Fibroblast of pulmonary artery (primary cell): ENCODE measurements around the gene PGM2L1.

Experiments
- DNase-seq: peaks from one replicate; pipeline ENCODE4 v3.0.0-alpha.2; 2010; ENCODE audit warnings: low read depth
- H3K4me3 ChIP-seq: replicated peaks from 2 replicates; pipeline ENCODE4 v1.5.1; 2011; ENCODE audit warnings: low read depth, mild to moderate bottlenecking, control low read depth, low read length, moderate library complexity
- TF ChIP-seq, protein P1 (sequence below): IDR thresholded peaks from 2 replicates; pipeline ENCODE4 v1.5.1; 2011; ENCODE audit warnings: mild to moderate bottlenecking, control low read depth, low read length, inconsistent platforms; ENCODE audit errors: missing control alignments

Gene PGM2L1

DNA sequence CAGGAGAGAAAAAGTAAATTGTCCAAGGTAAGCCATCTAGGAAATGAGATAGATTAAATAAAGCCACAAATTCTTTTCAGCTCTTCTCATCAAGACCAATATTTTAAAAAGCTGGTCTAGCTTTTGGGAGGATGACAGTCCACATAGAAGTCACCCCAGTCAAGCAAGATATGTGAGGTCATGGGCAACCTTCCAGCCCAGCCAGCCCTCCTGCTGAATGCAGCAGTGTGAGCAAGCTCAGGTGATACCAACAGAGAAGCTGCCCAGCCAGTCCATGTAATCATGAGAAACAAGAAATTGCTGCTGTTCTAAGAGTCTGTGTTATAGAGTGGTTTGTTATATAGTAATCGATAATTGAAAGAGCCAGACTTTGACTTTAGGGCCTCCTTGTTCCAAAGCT lies 40.4 kb upstream of the PGM2L1 start:
- TF ChIP-seq, protein P1, sequence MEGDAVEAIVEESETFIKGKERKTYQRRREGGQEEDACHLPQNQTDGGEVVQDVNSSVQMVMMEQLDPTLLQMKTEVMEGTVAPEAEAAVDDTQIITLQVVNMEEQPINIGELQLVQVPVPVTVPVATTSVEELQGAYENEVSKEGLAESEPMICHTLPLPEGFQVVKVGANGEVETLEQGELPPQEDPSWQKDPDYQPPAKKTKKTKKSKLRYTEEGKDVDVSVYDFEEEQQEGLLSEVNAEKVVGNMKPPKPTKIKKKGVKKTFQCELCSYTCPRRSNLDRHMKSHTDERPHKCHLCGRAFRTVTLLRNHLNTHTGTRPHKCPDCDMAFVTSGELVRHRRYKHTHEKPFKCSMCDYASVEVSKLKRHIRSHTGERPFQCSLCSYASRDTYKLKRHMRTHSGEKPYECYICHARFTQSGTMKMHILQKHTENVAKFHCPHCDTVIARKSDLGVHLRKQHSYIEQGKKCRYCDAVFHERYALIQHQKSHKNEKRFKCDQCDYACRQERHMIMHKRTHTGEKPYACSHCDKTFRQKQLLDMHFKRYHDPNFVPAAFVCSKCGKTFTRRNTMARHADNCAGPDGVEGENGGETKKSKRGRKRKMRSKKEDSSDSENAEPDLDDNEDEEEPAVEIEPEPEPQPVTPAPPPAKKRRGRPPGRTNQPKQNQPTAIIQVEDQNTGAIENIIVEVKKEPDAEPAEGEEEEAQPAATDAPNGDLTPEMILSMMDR = no peak
- DNase-seq = no peak
- H3K4me3 ChIP-seq = no peak overlapping the region

GRCh38 chr11:74437441-74438042 lies 39.3 kb upstream of the PGM2L1 start:
- peak; percentile 48 for DNase-seq
- no peak overlapping the region for H3K4me3 ChIP-seq
- TF ChIP-seq, protein P1 = no peak

GRCh38 chr11:74434528-74434927 lies 36.3 kb upstream of the PGM2L1 start:
- no peak for DNase-seq
- TF ChIP-seq, protein P1 = no peak
- no peak overlapping the region for H3K4me3 ChIP-seq

DNA sequence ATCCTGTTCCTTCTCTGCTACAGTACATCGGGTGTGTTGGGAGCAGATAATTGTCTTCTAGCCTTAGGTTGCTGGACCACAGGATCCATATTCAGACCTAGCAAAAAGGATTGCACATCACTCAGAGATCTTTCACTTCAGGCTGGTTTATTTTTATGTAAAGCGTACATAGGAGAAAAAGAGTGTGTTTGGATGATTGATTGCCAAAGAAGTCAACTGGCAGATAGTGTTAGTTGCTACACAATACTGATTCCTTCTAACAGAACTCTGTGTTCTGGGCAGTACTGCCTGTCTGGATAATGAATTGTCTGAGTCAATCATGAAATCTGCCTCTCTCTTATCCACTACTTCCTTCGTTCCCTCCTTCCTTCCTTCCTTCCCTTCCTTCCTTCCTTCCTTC lies 31.0 kb upstream of the PGM2L1 start:
- no peak for DNase-seq
- TF ChIP-seq, protein P1 = no peak
- no peak overlapping the region for H3K4me3 ChIP-seq

- TF ChIP-seq, protein P1 = no peak
- H3K4me3 ChIP-seq = no peak overlapping the region
- DNase-seq = no peak
Measured at GRCh38 chr11:74427384-74427886, 29.2 kb upstream of the PGM2L1 start.

DNA sequence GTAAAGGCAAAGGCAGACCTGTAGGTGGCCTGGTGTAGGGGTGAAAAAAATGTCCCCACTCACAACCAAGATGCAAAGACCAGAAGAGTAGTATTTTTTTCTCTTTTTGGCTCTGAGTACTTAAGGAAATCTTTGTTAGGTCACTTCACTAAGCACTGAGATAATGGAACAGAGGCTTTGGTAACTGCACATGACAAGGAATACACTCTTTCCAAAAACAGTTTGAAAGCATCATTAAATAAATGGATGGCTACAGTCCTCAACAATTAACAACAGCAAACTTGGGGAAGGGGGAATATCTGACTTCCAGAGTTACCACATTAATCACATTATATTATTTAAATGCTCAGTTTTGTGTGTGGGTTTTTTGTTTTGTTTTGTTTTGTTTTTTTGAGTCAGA lies 26.9 kb upstream of the PGM2L1 start:
- H3K4me3 ChIP-seq = no peak overlapping the region
- TF ChIP-seq, protein P1 = no peak
- DNase-seq = no peak

DNA sequence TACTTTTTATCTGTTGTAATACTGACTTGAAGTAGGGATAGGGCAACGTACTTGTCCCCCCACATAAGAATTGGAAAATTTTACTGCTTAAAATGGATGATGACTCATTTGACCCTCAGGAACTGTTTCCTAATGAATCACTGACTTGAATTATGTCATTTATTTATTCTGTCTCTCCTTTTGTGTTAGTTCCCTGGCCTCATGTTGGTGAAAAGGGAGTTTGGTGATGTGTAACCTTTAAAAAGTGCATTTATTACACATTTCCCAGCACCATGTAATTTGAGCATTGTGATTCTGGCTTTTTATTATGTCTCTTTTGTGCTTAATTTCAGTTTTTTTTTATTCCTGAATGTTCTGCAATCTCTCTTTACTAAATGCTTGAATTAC lies 20.3 kb upstream of the PGM2L1 start:
- H3K4me3 ChIP-seq = no peak overlapping the region
- TF ChIP-seq, protein P1 = no peak
- DNase-seq = peak; percentile 81
